ENCODE measurements around the gene HES4.

- TF ChIP-seq, protein P1, sequence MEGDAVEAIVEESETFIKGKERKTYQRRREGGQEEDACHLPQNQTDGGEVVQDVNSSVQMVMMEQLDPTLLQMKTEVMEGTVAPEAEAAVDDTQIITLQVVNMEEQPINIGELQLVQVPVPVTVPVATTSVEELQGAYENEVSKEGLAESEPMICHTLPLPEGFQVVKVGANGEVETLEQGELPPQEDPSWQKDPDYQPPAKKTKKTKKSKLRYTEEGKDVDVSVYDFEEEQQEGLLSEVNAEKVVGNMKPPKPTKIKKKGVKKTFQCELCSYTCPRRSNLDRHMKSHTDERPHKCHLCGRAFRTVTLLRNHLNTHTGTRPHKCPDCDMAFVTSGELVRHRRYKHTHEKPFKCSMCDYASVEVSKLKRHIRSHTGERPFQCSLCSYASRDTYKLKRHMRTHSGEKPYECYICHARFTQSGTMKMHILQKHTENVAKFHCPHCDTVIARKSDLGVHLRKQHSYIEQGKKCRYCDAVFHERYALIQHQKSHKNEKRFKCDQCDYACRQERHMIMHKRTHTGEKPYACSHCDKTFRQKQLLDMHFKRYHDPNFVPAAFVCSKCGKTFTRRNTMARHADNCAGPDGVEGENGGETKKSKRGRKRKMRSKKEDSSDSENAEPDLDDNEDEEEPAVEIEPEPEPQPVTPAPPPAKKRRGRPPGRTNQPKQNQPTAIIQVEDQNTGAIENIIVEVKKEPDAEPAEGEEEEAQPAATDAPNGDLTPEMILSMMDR (optimal IDR thresholded peaks at IDR 0.05 in 1 of 3, IDR thresholded peaks at IDR 0.05 in 1 of 3, conservative IDR thresholded peaks at IDR 0.05 in 1 of 3; ENCODE audit: extremely low read depth in 1 of 3, insufficient read depth in 2 of 3, low read length in 3 of 3), result no peak
- no peak for TF ChIP-seq EZH2 (IDR thresholded peaks at IDR 0.05; ENCODE audit: low read length)
Observed at GRCh38 chr1:981955-982558, 17.8 kb downstream of the HES4 start, which contains the start of gene PERM1.
